NB4 (cell line): ENCODE results near the gene AMOTL2.

Source experiments
- POLR2A ChIP-seq: IDR thresholded peaks from 2 replicates; pipeline ENCODE4 v1.6.1; 2011; ENCODE audit warnings: mild to moderate bottlenecking; ENCODE audit not compliant: insufficient read length; ENCODE audit errors: extremely low read depth
- TF ChIP-seq, protein P1 (sequence below): IDR thresholded peaks from one replicate; pipeline ENCODE4 v1.5.1; 2012; ENCODE audit warnings: low read depth, low read length

DNA sequence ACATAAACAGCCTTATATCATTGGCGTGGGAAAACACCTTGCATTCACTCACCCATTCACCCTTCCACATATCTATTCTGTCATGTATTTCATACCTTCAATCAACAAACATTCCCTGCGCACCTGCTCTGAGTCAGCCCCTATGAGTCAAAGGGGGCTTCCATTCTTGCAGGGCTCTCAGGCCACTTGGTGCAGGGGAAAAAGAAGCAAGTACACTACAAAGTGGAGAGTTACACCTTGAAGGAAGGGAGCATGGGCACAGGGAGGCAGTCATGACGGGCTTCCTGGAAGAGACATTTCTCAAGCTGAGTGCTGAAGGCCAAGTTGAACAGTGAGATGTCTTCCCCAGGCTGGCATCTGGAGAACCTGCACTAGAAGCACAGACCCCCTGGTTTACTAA is 4.6 kb upstream of the AMOTL2 start:
- TF ChIP-seq, protein P1, sequence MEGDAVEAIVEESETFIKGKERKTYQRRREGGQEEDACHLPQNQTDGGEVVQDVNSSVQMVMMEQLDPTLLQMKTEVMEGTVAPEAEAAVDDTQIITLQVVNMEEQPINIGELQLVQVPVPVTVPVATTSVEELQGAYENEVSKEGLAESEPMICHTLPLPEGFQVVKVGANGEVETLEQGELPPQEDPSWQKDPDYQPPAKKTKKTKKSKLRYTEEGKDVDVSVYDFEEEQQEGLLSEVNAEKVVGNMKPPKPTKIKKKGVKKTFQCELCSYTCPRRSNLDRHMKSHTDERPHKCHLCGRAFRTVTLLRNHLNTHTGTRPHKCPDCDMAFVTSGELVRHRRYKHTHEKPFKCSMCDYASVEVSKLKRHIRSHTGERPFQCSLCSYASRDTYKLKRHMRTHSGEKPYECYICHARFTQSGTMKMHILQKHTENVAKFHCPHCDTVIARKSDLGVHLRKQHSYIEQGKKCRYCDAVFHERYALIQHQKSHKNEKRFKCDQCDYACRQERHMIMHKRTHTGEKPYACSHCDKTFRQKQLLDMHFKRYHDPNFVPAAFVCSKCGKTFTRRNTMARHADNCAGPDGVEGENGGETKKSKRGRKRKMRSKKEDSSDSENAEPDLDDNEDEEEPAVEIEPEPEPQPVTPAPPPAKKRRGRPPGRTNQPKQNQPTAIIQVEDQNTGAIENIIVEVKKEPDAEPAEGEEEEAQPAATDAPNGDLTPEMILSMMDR: no peak
- TF ChIP-seq POLR2A: no peak
